CD4-positive, alpha-beta T cell (primary cell): ENCODE results near the gene F7. TPM values are rescaled to one million over a fixed set of nuclear protein-coding genes. Genes with fewer than 3 reads are reported as not detected.

ENCODE experiments used
- ATAC-seq: fragments of 200-7000 bp; cut with Tn5 transposase; one replicate; pipeline ENCODE4 v1.10.0; 2022; ENCODE audit warnings: mild to moderate bottlenecking; ENCODE audit not compliant: poor library complexity
- CTCF ChIA-PET: fragments of 350-600 bp; sonication (Branson Sonifier 250); formaldehyde crosslinking; loops from one replicate; lab custom pipeline; 2021; ENCODE audit warnings: antibody characterized with exemption, inconsistent platforms; lab: Charles Lee
- POLR2A ChIA-PET: fragments of 350-600 bp; sonication (Branson Sonifier 250); formaldehyde crosslinking; loops from one replicate; lab custom pipeline; 2021; ENCODE audit warnings: antibody characterized with exemption, inconsistent platforms; lab: Charles Lee
- DNase-seq, 14 experiments: peaks; one replicate each; pipeline ENCODE4 v3.0.0-alpha.2; 2013 to 2020; ENCODE audit warnings: mixed read lengths in 2 of 14
- H3K27ac ChIP-seq, 2 donors: one replicate each; pipeline versions ENCODE4 v1.5.1 to v1.7.0; 2013; ENCODE audit warnings: low read length in 2 of 2, low read depth in 1 of 2, mild to moderate bottlenecking in 1 of 2
- H3K27me3 ChIP-seq, 2 experiments: 1 replicate in 1 of 2; 2 replicates in 1 of 2; pipeline versions ENCODE4 v1.6.1 to v1.7.0; 2013; ENCODE audit warnings: low read length in 2 of 2, control low read depth in 1 of 2, mild to moderate bottlenecking in 1 of 2, moderate library complexity in 1 of 2; ENCODE audit not compliant: insufficient read depth in 2 of 2, control insufficient read depth in 1 of 2
- H3K36me3 ChIP-seq: one replicate; pipeline ENCODE4 v1.6.1; 2013; ENCODE audit warnings: low read length, control low read depth; ENCODE audit not compliant: insufficient read depth
- H3K4me1 ChIP-seq: one replicate; pipeline ENCODE4 v1.6.1; 2013; ENCODE audit warnings: low read length, control low read depth; ENCODE audit not compliant: insufficient read depth
- H3K4me3 ChIP-seq: one replicate; pipeline ENCODE4 v1.5.1; 2013; ENCODE audit warnings: mild to moderate bottlenecking, low read length, moderate library complexity
- H3K9me3 ChIP-seq, 2 experiments: 1 replicate in 1 of 2; 2 replicates in 1 of 2; pipeline versions ENCODE4 v1.6.1 to v1.7.0; 2013; ENCODE audit warnings: low read length in 2 of 2, mild to moderate bottlenecking in 2 of 2, control low read depth in 1 of 2, moderate library complexity in 1 of 2; ENCODE audit not compliant: control insufficient read depth in 1 of 2, insufficient read depth in 1 of 2
- H3K27ac Mint-ChIP-seq: one replicate; pipeline ENCODE4 v1.8.0; 2020; ENCODE audit warnings: mixed read lengths
- H3K27me3 Mint-ChIP-seq: one replicate; pipeline ENCODE4 v1.8.0; 2021; ENCODE audit warnings: mixed read lengths
- H3K36me3 Mint-ChIP-seq: one replicate; pipeline ENCODE4 v1.8.0; 2021; ENCODE audit warnings: low read depth, mixed read lengths
- H3K4me1 Mint-ChIP-seq: one replicate; pipeline ENCODE4 v1.8.0; 2021; ENCODE audit warnings: low read depth, mixed read lengths
- H3K4me3 Mint-ChIP-seq: one replicate; pipeline ENCODE4 v1.8.0; 2020; ENCODE audit warnings: mild to moderate bottlenecking, mixed read lengths
- H3K9me3 Mint-ChIP-seq: one replicate; pipeline ENCODE4 v1.8.0; 2020; ENCODE audit warnings: mixed read lengths
- CTCF ChIP-seq: fragments of 200-600 bp; IDR thresholded peaks from one replicate; pipeline ENCODE4 v1.8.0; 2022; ENCODE audit warnings: antibody characterized with exemption, mild to moderate bottlenecking
- intact Hi-C, 2 experiments: fragments of 100-400 bp; cut with DNase I in 1 of 2; cut with micrococcal nuclease in 1 of 2; formaldehyde crosslinking; loops; one replicate each; pipeline versions ENCODE4 v1.15.1 to v1.9.0; 2023 to 2025; cut with DNase I, micrococcal nuclease
- total RNA-seq, 174 experiments: library from RNA in 2 of 174; stranded (reverse) in 2 of 174; gene quantifications; one replicate each; pipeline ENCODE4 v1.2.3 and lab custom pipeline; 2021 to 2026

Gene F7
- total RNA-seq, 2 experiments from 2014 or later: not detected

- Histone ChIP-seq H3K4me1 (no peaks in the 10 kb centered on the region), H3K4me3 (no peak overlapping the region), H3K27me3 (no peaks in the 10 kb centered on the region), H3K9me3 (peaks cover 0 to 2% of the 10 kb centered on the region in 2 experiments), H3K27ac (no peak overlapping the region), H3K36me3 (peaks cover 7% of the 10 kb centered on the region)
- ATAC-seq (no peak), DNase-seq (no peak)
- intact Hi-C loops: no loop called here
- no peaks in the 10 kb centered on the region for H3K4me1 Mint-ChIP-seq
- H3K27ac Mint-ChIP-seq: no peak overlapping the region
- no peaks in the 10 kb centered on the region for H3K9me3 Mint-ChIP-seq
- ChIA-PET CTCF (no interaction called here), POLR2A (no interaction called here)
- H3K27me3 Mint-ChIP-seq: no peaks in the 10 kb centered on the region
- peaks cover 49% of the 10 kb centered on the region for H3K36me3 Mint-ChIP-seq
- TF ChIP-seq CTCF: no peak
- H3K4me3 Mint-ChIP-seq: no peak overlapping the region
These were observed 30.7 kb upstream of the F7 start for GRCh38 chr13:113074876-113075275.

GRCh38 chr13:113075711-113076110 lies 29.9 kb upstream of the F7 start:
- no peak for TF ChIP-seq CTCF

GRCh38 chr13:113076681-113077401 lies 28.8 kb upstream of the F7 start:
- Histone ChIP-seq H3K4me3 (no peak overlapping the region), H3K27ac (no peak overlapping the region), H3K27me3 (no peaks in the 10 kb centered on the region), H3K9me3 (no peaks in the 10 kb centered on the region), H3K36me3 (peaks cover 3% of the 10 kb centered on the region), H3K4me1 (no peaks in the 10 kb centered on the region)
- Mint-ChIP-seq H3K27ac (no peak overlapping the region), H3K4me1 (no peaks in the 10 kb centered on the region), H3K9me3 (no peaks in the 10 kb centered on the region), H3K4me3 (no peak overlapping the region), H3K27me3 (no peaks in the 10 kb centered on the region), H3K36me3 (peaks cover 32% of the 10 kb centered on the region)
- TF ChIP-seq CTCF: no peak
- ChIA-PET POLR2A (no interaction called here), CTCF (no interaction called here)
- ATAC-seq: no peak
- DNase-seq: no peak
- intact Hi-C loops: no loop called here

More at GRCh38 chr13:113075711-113076110, 29.9 kb upstream of the F7 start:
- ATAC-seq (no peak), DNase-seq (no peak)
- Histone ChIP-seq H3K9me3 (no peaks in the 10 kb centered on the region), H3K4me1 (no peaks in the 10 kb centered on the region), H3K27ac (no peak overlapping the region), H3K4me3 (no peak overlapping the region), H3K27me3 (no peaks in the 10 kb centered on the region), H3K36me3 (peaks cover 3% of the 10 kb centered on the region)
- Mint-ChIP-seq H3K27me3 (no peaks in the 10 kb centered on the region), H3K9me3 (no peaks in the 10 kb centered on the region), H3K4me1 (no peaks in the 10 kb centered on the region), H3K27ac (no peak overlapping the region), H3K4me3 (no peak overlapping the region), H3K36me3 (peaks cover 44% of the 10 kb centered on the region)
- ChIA-PET POLR2A (no interaction called here), CTCF (no interaction called here)
- intact Hi-C loops: no loop called here
